Measurements from ENCODE around the gene UVSSA. TPM values are rescaled to one million over a fixed set of nuclear protein-coding genes. Genes with fewer than 3 reads are reported as not detected.

The UVSSA gene
- total RNA-seq, 1 donor from 2014 or later = 22.1 TPM

DNA sequence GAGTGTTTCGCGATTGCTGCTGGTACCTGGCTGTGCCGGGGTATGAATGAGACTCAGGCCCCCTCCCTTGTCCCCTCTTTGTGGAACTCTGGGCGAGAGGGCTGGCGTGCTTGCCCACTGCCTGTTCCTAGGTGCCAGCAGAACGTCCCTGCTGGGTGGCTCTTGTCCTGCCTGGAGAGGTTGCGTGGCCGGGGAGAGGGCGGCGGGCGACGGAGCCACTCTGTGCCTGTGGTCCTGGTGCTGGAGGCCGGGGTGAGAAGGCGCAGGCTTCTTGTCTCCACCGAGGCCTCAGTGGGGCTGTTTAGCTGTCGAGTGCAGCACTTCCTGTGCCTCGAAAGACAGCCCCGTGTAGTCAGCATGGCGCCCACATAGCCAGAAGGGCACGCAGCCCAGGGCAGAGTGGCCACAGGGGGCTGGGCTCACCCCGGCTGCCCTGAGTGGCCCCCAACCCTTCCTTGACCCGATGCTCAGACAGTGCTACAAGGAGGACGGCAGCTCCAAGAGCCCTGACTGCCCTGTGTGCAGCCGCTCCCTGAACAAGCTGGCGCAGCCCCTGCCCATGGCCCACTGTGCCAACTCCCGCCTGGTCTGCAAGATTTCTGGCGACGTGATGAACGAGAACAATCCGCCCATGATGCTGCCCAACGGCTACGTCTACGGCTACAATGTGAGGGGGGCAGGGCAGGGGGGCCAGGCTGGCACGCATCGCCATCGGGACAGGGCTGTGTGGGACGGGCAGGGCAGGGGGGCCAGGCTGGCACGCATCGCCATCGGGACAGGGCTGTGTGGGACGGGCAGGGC is 8.9 kb upstream of the UVSSA start:
- Mint-ChIP-seq H3K4me1 (ENCODE audit: unreplicated experiment) (peaks cover 7% of the 10 kb centered on the region), H3K27ac (ENCODE audit: unreplicated experiment) (no peak overlapping the region), H3K27me3 (ENCODE audit: unreplicated experiment) (peaks cover 15% of the 10 kb centered on the region), H3K36me3 (ENCODE audit: low read depth, unreplicated experiment) (peaks cover 42% of the 10 kb centered on the region), H3K4me3 (ENCODE audit: unreplicated experiment) (peak overlapping the region; percentile 84), H3K9me3 (ENCODE audit: unreplicated experiment) (no peaks in the 10 kb centered on the region)
- TF ChIP-seq, protein P1, sequence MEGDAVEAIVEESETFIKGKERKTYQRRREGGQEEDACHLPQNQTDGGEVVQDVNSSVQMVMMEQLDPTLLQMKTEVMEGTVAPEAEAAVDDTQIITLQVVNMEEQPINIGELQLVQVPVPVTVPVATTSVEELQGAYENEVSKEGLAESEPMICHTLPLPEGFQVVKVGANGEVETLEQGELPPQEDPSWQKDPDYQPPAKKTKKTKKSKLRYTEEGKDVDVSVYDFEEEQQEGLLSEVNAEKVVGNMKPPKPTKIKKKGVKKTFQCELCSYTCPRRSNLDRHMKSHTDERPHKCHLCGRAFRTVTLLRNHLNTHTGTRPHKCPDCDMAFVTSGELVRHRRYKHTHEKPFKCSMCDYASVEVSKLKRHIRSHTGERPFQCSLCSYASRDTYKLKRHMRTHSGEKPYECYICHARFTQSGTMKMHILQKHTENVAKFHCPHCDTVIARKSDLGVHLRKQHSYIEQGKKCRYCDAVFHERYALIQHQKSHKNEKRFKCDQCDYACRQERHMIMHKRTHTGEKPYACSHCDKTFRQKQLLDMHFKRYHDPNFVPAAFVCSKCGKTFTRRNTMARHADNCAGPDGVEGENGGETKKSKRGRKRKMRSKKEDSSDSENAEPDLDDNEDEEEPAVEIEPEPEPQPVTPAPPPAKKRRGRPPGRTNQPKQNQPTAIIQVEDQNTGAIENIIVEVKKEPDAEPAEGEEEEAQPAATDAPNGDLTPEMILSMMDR (IDR thresholded peaks at IDR 0.05; ENCODE audit: unreplicated experiment) = no peak
- DNase-seq (ENCODE audit: low spot score) = no peak

- no peak overlapping the region for H3K27ac Mint-ChIP-seq (ENCODE audit: unreplicated experiment)
- peaks cover 42% of the 10 kb centered on the region for H3K36me3 Mint-ChIP-seq (ENCODE audit: low read depth, unreplicated experiment)
- no peak overlapping the region for H3K4me3 Mint-ChIP-seq (ENCODE audit: unreplicated experiment)
- TF ChIP-seq, protein P1 (IDR thresholded peaks at IDR 0.05; ENCODE audit: unreplicated experiment) = no peak
- peaks cover 15% of the 10 kb centered on the region for H3K27me3 Mint-ChIP-seq (ENCODE audit: unreplicated experiment)
- H3K9me3 Mint-ChIP-seq (ENCODE audit: unreplicated experiment) = no peaks in the 10 kb centered on the region
- peaks cover 7% of the 10 kb centered on the region for H3K4me1 Mint-ChIP-seq (ENCODE audit: unreplicated experiment)
- DNase-seq (ENCODE audit: low spot score) = no peak
Observed at GRCh38 chr4:1338752-1339414, 8.1 kb upstream of the UVSSA start.

DNA sequence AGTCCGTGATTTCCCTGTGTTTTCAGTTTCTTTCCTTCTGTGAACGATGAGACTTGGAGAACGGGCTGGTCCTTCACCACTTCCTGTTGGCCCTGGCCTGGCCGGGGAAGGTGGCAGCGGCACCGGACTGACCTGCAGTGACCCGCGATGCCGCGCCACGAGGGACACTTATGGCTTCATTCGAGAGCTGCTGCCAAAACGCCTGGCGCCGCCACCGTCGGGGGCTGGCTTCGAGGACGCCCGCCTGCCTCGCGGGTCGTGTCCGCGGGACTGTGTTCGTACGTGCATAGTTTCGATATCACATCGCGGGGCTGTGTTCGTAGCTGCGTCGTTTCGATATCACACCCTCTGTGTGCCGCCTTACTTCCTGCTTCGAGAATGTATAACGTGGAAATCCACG is 7.5 kb upstream of the UVSSA start:
- no peak for DNase-seq (ENCODE audit: low spot score)
- H3K36me3 Mint-ChIP-seq (ENCODE audit: low read depth, unreplicated experiment) = peaks cover 39% of the 10 kb centered on the region

GRCh38 chr4:1340181-1340747 is 6.7 kb upstream of the UVSSA start:
- peaks cover 34% of the 10 kb centered on the region for H3K36me3 Mint-ChIP-seq (ENCODE audit: low read depth, unreplicated experiment)
- DNase-seq (ENCODE audit: low spot score) = no peak
- H3K4me3 Mint-ChIP-seq (ENCODE audit: unreplicated experiment) = no peak overlapping the region
- peaks cover 13% of the 10 kb centered on the region for H3K4me1 Mint-ChIP-seq (ENCODE audit: unreplicated experiment)
- H3K27me3 Mint-ChIP-seq (ENCODE audit: unreplicated experiment) = peaks cover 21% of the 10 kb centered on the region
- TF ChIP-seq, protein P1 (IDR thresholded peaks at IDR 0.05; ENCODE audit: unreplicated experiment) = no peak
- H3K9me3 Mint-ChIP-seq (ENCODE audit: unreplicated experiment) = no peaks in the 10 kb centered on the region
- H3K27ac Mint-ChIP-seq (ENCODE audit: unreplicated experiment) = no peak overlapping the region

More for the DNA sequence above, 7.5 kb upstream of the UVSSA start:
- peaks cover 16% of the 10 kb centered on the region for H3K27me3 Mint-ChIP-seq (ENCODE audit: unreplicated experiment)
- TF ChIP-seq, protein P1 (IDR thresholded peaks at IDR 0.05; ENCODE audit: unreplicated experiment) = no peak
- H3K4me1 Mint-ChIP-seq (ENCODE audit: unreplicated experiment) = peaks cover 8% of the 10 kb centered on the region
- no peaks in the 10 kb centered on the region for H3K9me3 Mint-ChIP-seq (ENCODE audit: unreplicated experiment)
- H3K4me3 Mint-ChIP-seq (ENCODE audit: unreplicated experiment) = no peak overlapping the region
- no peak overlapping the region for H3K27ac Mint-ChIP-seq (ENCODE audit: unreplicated experiment)

Data from endothelial cell (in vitro differentiated cells).